NB4 (cell line): ENCODE measurements around the gene PLEKHG4B.

Source experiments
- CTCF ChIP-seq: IDR thresholded peaks from one replicate; pipeline ENCODE4 v1.5.1; 2012; ENCODE audit warnings: low read depth, low read length
- POLR2A ChIP-seq: IDR thresholded peaks from 2 replicates; pipeline ENCODE4 v1.6.1; 2011; ENCODE audit warnings: mild to moderate bottlenecking; ENCODE audit not compliant: insufficient read length; ENCODE audit errors: extremely low read depth

GRCh38 chr5:192691-192969 lies 100.7 kb downstream of the PLEKHG4B start:
- TF ChIP-seq CTCF (no peak), POLR2A (no peak)
